HG03108 (cell line): ENCODE results near the gene LRIT2.
A peak's percentile ranks its signal among the peaks of the same experiment; 100 is the strongest.

ENCODE experiments used
- ATAC-seq: cut with Tn5 transposase; IDR thresholded peaks from one replicate; pipeline ENCODE4 v1.9.1; 2021; ENCODE audit warnings: moderate library complexity; ENCODE audit not compliant: unreplicated experiment

The LRIT2 gene

DNA sequence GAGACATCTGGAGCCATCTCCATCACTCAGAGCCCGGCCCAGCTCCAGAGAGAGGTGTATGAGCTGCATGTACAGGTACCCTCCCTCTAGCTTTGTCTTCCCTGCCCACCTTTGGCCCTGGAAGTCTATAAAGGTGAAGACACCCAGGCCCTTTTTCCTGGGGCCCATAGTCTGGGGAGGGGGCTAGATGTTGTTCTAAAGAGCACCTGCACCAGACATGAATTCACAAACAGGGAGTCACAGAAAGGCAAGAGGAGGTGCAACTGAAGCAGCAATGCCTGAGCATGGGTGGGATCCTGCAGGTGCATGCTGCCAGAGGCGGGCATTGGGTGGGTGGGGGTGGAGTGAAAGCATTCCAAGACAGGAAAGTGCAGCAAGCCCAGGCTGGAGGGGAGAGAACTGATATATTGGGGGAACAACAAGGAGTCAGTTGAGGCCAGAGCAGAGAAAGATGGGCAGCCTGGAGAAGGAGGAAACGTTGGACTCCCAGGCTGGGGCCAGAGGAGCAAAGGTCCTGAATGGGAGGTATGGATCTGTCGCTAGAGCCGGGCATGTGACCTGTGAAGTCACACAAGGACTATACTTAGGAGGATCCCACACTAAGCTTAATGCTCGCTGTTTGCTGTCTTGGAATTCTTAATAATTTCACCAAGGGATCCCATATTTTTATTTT lies 19.4 kb downstream of the LRIT2 start:
- no peak for ATAC-seq

DNA sequence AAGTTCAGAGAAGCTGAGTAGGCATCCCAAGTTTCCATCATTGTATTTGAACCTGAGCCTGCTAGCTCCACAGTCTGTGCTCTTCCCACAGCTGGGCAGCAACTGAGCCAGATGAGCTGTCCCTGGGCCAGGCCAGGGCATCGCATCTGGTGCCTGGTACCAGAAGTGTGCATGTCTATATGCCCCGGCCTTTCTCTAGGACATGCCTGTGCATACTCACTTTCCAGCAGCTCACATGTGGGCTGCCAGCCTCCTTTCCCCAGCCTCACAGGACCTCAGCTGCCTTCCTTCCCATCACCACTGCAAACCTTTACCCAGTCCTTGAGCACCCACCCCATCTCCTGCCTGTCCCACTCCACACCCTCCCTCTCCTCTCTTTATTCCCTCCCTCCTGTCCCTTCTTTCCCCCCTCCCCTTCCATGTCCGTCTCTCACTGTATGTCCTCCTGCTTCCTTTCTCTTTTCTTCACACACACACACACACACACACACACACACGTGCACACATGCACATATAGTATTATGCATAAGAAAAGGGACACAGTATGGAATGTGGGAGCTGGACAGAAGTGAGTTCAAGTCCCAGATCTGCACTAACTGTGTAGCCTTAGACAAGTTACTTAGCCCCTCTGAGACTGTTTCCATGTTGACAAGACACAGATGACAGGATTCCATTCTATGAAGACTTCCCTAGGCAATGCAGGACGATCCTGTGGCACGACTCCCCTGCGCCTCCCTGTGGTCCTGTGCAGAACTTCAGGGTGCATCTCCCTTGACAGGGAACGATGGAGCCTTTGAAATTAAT lies 20.1 kb downstream of the LRIT2 start:
- ATAC-seq, result peak; percentile 75

DNA sequence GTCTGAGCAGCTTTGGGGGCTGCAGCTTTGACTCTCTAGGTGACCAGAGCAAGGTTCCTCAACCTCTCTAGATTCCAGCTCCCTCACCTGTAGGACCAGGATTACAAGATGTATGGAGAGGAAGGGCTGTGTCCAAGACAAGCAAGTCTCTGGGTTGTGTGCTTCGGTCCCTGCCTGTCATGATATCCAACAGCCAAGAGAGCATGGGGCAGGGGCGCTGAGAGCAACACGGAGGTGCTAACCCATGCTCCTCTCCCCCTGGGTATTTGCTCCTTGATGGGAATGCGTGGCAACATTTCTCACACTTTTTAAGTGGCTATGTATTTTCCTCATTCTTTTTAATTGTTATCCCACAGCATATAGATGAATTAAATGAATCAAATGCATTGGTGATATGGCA lies 20.7 kb downstream of the LRIT2 start:
- ATAC-seq, result no peak

DNA sequence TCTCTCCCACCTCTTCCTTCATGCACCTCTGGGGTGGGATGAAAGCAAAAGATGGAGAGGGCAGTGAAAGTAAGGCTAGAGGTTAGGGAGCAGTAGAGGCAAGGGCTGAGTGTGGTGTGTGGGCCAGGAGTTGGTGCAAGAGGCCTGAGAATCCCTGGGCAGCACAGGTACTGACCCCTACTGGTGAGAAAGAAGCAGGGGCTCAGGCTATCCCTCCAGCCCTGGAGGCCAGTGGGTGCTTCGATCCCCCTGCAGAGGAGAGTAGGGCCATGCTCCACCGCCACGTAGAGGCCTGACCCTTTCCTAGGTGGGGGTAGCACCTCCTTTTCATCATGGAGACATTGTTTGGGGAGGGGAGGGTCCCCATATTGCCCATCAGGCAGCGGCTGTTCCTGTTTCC lies 21.2 kb downstream of the LRIT2 start:
- ATAC-seq, result peak; percentile 74

DNA sequence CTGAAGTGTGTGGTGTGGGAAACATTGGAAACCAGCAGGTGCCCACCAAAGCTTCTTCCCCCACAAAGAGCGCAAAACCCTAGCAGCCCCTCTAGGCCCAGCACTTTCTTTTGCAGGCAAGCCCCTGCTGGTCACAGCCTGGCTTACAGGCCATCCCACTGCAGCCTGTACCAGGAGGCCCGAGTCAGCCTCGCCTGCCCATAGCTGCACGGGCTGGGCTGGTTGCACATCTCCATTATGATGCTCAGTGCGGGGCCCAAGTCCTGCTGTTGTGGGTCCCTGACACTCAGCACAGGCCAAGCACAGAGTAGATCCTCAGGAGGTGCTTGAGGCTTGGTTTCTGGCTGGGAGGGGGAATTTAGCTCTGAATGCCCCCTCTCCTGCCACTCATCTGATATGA lies 23.0 kb downstream of the LRIT2 start:
- ATAC-seq, result no peak

DNA sequence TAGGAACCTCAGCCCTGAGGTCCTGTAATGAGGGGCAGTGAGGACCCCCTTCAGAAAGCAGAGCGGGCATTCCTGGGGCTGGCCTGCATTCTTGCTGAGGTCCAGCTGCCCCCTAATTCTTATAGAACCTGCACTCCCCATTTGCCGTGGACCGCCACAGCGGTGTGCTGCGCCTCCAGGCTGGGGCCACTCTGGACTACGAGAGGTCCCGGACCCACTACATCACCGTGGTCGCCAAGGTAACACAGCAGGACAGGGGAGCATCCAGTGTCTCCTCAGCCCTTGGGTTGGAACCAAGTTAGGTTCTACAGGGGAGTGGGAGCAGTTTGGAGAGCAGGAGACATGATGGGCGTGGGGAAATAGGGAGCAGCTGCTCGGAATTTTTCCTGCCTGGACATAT lies 23.7 kb downstream of the LRIT2 start:
- ATAC-seq, result no peak

DNA sequence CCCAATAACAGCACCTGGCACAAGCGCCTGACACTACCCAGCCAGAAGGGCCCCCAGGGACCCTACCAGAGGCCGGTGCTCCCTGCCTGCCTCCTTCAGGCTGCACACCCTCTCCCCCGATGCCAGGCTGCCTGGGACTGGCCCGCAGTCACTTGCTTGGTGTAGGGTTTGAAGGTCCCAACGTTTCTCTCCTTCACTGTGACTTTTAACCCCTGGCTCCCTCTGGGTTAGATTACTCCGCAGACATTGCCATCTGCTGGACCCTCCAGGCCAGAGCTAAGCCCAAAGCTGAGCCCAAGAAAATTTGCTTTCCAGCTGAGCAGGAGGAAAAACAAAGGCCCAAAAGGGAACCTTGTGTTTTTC lies 24.1 kb downstream of the LRIT2 start:
- no peak for ATAC-seq

DNA sequence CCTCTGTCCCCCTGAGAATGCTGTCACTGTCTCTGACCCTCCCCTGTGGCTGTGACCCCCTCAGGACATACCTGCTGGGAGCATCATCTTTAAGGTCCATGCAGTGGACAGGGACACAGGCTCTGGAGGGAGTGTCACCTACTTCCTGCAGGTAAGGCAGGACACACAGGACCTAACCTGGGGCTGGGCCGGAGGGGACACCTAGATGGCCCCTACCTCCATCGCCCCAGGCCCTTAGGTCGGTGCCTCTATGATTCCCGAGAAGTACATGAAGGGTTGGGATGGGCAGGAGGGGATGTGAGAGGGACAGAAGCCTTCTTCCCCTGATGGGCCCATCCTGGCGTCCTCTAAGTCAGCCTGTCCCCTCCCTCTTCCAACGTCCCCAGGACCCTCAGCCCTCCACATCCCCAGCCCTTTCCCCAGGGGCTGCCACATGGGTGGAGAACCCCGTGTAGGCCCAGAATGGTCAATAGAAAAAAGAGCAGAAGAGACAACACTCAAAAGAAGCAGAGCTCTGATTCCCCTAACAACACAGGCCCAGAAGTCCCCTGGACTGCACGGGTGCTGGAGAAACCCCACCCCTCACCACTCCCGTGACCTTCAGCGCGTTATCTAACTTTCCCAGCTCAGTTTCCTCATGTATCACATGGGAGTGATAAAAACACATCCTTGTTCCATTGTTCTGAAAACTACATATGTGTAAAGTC lies 24.7 kb downstream of the LRIT2 start:
- ATAC-seq, result no peak

DNA sequence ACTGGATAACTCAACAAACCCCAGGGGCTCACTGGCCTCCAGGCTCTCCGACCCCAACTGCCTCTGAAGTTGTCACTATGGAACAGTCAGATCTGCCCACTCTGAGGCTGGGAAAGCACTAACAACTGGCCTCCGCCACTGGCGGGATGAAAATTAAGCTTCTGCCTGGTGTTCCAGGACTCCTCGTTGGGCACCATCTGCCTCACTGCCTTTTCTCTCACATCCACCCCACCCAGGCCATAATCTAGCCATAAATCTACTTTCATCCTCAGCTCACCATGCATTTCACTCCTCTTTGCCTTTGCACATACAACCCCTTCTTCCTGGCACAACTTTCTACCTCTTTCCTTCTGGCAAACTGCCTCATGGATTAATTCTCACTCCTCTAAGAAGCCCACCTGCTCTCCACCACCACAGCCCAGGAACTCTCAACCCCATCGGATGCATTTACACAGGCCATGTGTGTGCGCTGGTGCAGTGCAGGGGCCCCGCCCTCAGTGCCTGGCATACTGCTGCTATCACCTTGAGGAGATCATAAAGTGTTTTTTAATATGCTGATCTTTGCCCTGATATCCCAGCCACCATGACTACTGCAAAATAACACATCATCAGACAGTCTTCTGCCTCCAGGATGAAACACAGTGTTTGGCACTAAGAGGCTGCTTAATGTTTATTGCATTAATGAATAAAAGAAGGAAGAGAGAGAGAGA lies 27.0 kb downstream of the LRIT2 start:
- ATAC-seq, result no peak

DNA sequence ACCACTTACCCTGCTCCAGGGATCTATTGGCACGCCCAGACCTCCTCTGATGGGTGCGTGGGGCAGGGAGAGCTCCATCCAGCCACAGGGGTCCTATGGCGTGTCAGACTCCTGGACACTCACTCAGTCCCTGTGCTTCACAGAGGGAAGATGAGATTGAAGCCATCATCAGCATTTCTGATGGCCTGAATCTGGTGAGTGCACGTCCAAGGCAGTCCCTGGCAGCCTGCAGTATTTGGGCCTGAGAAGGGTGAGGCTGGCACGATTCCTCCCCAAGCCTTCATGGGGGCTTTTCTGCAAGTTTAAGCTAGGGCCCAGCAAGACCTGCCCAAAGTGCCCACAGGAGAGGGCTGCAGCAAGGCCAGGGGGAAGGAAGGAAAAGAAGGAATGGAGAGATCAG lies 27.7 kb downstream of the LRIT2 start:
- no peak for ATAC-seq

DNA sequence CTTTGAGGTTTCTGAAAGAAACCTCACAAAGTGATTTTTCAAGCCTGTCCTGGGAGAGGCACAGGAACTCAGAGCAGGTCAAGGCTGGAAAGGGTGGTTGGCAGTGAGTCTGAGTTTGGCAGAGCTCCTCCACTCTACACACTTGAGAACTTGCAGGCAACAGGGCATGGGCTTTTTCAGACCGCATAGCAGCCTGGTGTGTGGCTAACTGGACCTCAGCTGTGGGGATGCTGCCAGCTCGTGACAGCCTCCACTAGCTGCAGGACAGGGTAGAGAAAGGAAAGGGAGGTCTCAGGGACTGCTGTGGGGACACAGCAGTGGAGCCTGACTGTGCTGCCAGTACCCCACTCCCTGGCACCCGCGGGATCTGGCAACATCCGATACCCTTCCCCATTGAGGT lies 28.4 kb downstream of the LRIT2 start:
- no peak for ATAC-seq

DNA sequence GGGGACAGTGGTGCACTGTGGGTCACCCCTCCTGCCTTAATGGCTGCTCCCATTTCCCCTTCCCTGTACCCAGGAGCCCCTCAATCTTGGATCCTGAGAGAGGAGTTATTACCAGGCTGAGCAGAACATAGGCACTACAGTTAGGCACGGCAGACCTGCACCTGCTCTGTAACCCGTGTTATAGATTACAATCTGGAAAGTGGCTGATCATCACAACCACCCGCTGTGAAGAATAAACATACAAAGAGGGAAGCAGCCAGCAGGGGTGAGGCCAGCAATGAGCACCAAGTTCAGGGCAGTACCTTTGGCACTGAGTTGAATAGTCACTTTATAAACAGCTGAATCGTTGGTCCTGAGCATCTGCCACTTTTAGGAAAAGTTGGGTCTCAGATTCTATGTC lies 29.3 kb downstream of the LRIT2 start:
- no peak for ATAC-seq

DNA sequence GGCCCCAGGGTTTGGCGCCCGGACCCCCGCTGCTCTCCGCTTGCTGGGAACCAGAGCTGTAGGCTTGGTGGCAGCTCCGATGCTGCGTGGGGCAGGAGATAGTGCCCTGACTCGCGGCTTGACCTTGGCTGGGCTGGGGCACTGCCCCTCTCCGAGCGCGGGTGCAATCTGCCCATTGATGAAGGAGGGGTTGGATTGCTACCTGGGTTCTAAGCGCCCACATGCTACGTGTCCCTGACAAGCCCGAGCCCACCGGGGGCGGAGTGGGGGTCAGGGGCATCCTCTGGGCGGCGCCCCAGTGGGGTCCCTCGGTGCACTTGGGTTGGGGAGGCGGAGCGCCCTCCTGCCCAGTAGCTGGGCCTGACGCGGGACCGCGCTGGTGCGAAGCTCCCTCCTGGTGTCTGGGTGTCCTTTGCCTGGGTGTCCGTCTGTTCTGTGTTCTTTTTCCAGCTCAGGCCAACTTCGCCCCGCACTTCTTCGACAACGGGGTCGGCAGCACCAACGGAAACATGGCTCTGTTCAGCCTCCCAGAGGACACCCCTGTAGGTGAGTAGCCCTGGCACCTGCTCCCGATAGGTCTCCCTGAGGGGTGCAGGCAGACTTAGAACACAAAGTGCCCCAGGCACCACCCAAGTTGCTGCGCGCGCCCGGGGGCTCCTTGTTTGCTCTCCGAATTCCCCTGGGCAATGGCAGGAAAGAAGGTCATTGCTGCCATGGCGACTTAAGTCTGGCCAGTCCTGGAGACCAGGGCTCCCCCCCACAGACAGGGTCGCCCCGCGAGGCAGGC lies 30.1 kb downstream of the LRIT2 start:
- ATAC-seq, result no peak

DNA sequence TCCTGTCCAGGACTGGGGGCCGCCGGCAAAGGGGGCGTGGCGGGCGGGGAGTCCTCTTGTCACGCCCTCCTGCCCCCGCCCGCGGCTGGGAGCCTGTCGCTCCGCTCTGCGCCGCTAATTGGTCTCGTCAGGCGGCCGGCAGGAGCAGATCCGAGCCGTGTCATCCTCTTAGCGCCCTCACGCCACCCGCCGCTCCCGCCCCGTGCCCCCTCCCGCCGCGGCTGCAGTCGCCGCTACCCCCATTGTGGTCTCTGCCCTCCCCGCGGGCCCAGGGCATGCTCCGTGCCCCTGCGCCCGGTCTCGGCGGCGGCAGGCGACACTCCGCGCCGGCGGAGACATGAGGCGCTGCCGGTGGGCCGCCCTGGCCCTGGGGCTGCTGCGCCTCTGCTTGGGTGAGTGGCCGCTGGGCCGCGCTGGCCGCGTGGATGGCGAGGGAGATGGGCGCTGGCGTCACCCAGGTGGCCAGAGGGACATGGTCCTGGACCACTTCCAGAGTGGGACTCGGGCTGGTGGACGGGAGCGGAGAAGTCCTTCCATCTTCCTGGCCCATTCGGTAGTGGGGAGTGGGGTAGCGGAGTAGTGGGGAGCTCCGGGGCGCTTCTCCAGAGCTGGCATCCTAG lies 30.8 kb downstream of the LRIT2 start, which contains the start of gene CDHR1:
Gene CDHR1, plus strand, starts transcription at position 114 of the 620 bp plus-strand sequence. Its CDS starts 224 bp downstream, at position 338.
- ATAC-seq, result peak; percentile 80

DNA sequence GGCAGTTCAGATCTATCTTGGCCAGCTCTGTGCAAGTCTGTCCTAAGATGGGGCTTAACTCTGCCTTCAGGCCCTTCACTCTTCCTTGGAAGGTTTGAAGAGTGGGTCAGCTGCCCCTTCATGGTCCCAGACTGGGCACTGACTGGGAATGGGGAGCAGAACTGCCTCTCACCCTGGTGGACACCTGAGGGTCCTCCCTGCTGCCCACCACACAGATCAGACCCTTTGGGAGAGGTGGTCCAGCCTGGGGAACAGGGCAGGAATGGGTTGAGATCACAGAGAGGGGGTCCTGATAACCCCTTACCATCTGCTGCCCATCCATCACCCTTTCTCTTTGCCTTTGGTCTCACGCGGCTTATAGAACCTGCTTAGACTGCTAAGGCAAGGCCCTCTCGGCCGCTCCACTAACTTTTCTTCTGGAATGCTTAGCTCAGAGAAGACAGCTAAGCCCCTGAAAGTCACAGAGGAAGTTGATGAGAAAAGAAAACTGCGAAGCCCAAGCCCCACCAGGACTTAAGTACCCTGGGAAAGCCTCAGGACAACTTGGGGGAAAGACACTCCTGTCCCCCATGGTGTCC lies 31.4 kb downstream of the LRIT2 start:
- ATAC-seq, result no peak

DNA sequence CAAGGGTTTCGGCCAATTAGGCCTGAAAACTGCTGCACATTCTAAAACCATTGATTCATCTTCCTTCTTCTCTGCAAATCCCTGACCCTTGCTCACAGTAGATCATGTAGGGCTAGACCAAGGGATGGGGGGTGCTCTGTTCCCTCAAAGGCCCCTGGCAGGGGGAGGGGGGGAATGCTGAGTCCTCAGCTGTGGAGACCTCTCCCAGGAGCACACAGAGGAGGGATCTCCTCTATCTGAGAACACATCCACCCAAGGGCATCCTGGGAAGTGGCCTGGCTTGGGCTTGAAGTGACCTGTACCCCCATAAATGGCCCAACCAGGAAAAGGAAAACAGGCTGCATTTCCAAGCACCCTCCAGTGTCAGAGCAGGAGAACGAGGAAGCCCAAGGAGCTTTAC lies 32.0 kb downstream of the LRIT2 start:
- ATAC-seq, result no peak

DNA sequence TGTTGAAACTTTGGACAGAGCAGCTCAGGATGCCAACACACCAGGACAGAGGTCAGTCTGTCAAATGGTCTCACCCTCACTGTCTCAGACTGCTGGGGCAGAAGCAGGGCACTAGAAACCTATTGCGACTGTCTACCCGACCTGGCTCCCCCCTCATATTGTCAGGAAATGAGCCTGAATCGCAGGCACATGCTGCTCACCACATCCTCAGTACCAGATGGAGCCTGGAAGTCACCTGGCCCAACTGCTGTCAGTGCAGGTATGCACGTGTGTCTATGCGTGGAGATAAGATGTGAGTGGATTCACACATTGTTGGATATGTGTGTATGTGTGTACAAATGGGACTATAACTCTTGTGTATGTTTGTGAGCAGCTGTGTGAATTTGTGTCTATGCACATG lies 34.2 kb downstream of the LRIT2 start:
- ATAC-seq, result no peak

DNA sequence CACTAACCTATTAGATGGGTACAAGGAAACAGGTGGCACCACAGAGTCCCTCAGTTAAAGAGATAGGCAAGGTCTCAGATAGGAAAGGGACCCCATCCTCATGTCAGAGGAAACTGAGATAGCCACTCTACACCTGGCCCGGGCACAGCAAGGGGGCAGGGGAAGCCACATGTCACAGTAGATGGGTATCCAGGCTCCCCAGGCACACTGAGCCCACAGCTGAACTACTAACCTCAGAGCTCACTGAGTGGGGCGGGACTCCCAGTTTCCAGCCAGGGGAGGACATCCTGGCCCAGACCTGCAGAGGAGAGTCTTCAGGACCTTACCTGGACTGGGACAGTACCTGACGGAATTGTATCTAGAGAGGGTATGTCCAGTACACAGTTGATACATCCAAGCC lies 34.7 kb downstream of the LRIT2 start:
- ATAC-seq, result no peak

DNA sequence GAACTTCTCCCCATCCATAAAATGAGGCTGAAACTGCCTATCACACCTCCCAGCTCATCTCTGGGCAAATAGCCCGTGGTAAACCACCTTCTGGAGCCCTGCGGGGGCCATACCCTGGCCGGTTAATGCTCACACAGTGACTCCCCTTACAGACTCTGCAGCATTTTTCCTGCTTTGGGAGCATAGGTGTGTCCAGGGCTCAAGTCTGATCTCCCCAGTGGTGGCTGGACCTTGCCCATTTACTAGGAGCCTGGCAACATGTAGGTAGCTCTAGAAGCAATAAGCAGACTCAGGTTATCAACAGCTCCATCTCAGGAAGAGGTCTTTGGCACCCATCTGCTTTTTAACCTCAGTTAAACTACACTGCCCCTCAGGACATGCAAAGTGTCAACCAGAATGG lies 36.5 kb downstream of the LRIT2 start:
- ATAC-seq, result no peak
